ENCODE data around the gene APOL1. TPM values are rescaled to one million over a fixed set of nuclear protein-coding genes. Genes with fewer than 3 reads are reported as not detected.
A peak's percentile ranks its signal among the peaks of the same experiment; 100 is the strongest.

APOL1 gene
- total and polyA plus RNA-seq, 2 donors (not counting 3 experiments of a cell fraction or from before 2014, with no cell fraction given): 8.2 to 14.1 TPM

GRCh38 chr22:36281781-36282327, 28.9 kb downstream of the APOL1 start:
- Histone ChIP-seq H3K9me3 (replicated peaks; ENCODE audit: control insufficient read depth, insufficient read depth, low read length) (no peaks in the 10 kb centered on the region), H3K27me3 (ENCODE audit: control insufficient read depth in 2 of 2, insufficient read depth in 2 of 2, low read length in 2 of 2) (no peaks in the 10 kb centered on the region), H3K9ac (replicated peaks; ENCODE audit: extremely low read depth, insufficient read depth, low read length) (no peak overlapping the region), H2AFZ (ENCODE audit: low read depth, low read length) (no peak overlapping the region), H3K4me3 (replicated peaks in 1 of 3; ENCODE audit: insufficient read depth in 1 of 3, low read depth in 1 of 3, low read length in 3 of 3) (no peak overlapping the region), H4K20me1 (replicated peaks; ENCODE audit: control insufficient read depth, extremely low read depth, insufficient read depth, low read length) (no peaks in the 10 kb centered on the region), H3K79me2 (ENCODE audit: control insufficient read depth, insufficient read depth, low read length) (no peaks in the 10 kb centered on the region), H3K9me1 (replicated peaks; ENCODE audit: control insufficient read depth, extremely low read depth, insufficient read depth, low read length) (no peaks in the 10 kb centered on the region), H3K4me1 (ENCODE audit: control insufficient read depth, extremely low read depth, insufficient read depth, low read length) (no peaks in the 10 kb centered on the region), H3K4me2 (ENCODE audit: insufficient read depth, low read length) (no peak overlapping the region), H3K27ac (ENCODE audit: insufficient read depth, low read depth, low read length) (no peak overlapping the region), H3K36me3 (ENCODE audit: control insufficient read depth in 2 of 2, extremely low read depth in 1 of 2, insufficient read depth in 2 of 2, low read length in 2 of 2) (peaks cover 44 to 54% of the 10 kb centered on the region in 2 experiments)
- TSS peak; percentile 77 for BruUV-seq (replicated peaks)
- TF ChIP-seq POLR2A (IDR thresholded peaks at IDR 0.05; ENCODE audit: low read depth, low read length) (no peak), FOS (IDR thresholded peaks at IDR 0.05; ENCODE audit: borderline replicate concordance, insufficient read depth, low read length) (no peak), CTCF (IDR thresholded peaks at IDR 0.05; ENCODE audit: extremely low read depth in 1 of 2, insufficient read depth in 1 of 2, low read depth in 1 of 2, low read length in 2 of 2) (no peak), GATA2 (IDR thresholded peaks at IDR 0.05; ENCODE audit: insufficient read depth, insufficient read length, low read depth, low read length) (no peak), JUN (IDR thresholded peaks at IDR 0.05; ENCODE audit: borderline replicate concordance, insufficient read depth, insufficient read length, low read depth) (no peak), MYC (IDR thresholded peaks at IDR 0.05; ENCODE audit: low read depth, low read length) (no peak), MAX (IDR thresholded peaks at IDR 0.05; ENCODE audit: insufficient read depth, insufficient read length) (no peak), EZH2 (IDR thresholded peaks at IDR 0.05; ENCODE audit: borderline replicate concordance, low read depth, low read length, severe bottlenecking) (no peak), POLR2AphosphoS5 (IDR thresholded peaks at IDR 0.05; ENCODE audit: insufficient read depth, low read depth, low read length) (no peak)
- DNase-seq (ENCODE audit: low read depth, low spot score): no peak
- no peak for FAIRE-seq
- POLR2A ChIA-PET: no interaction called here
- intact Hi-C loops (cut with micrococcal nuclease) (no loop called here), dilution Hi-C loops (cut with MboI; ENCODE audit: extremely low pct_ligation_motif_present, low sequenced_read_pairs) (no loop called here)
- CTCF ChIA-PET: interaction anchor here (1.4 kb wide), 1 partner anchor 19 kb away, joined by 5 read pairs; no protein-coding TSS in a partner anchor
